Hepatocyte (in vitro differentiated cells): ENCODE measurements around the gene CTF1. TPM values are rescaled to one million over a fixed set of nuclear protein-coding genes. Genes with fewer than 3 reads are reported as not detected.

Experiments
- DNase-seq: peaks from one replicate; pipeline ENCODE4 v3.0.0-alpha.2; 2016; ENCODE audit warnings: low spot score
- H2AFZ ChIP-seq: fragments of 200-600 bp; sonication (generic); 2 replicates; pipeline ENCODE4 v1.6.0; 2016; ENCODE audit warnings: antibody characterized with exemption, mild to moderate bottlenecking
- H3K27ac ChIP-seq: fragments of 200-600 bp; sonication (generic); 2 replicates; pipeline ENCODE4 v1.5.1; 2016; ENCODE audit warnings: mild to moderate bottlenecking
- H3K27me3 ChIP-seq: fragments of 200-600 bp; sonication (generic); 2 replicates; pipeline ENCODE4 v1.6.1; 2016
- H3K36me3 ChIP-seq: fragments of 200-600 bp; sonication (generic); replicated peaks from 2 replicates; pipeline ENCODE4 v1.5.1; 2016; ENCODE audit warnings: low read depth; ENCODE audit not compliant: insufficient read depth
- H3K4me1 ChIP-seq: fragments of 200-600 bp; sonication (generic); 2 replicates; pipeline ENCODE4 v1.5.1; 2016; ENCODE audit warnings: mild to moderate bottlenecking, moderate library complexity; ENCODE audit not compliant: insufficient read depth
- H3K4me2 ChIP-seq: fragments of 200-600 bp; sonication (generic); 2 replicates; pipeline ENCODE4 v1.6.0; 2016
- H3K4me3 ChIP-seq: fragments of 200-600 bp; sonication (generic); 2 replicates; pipeline ENCODE4 v1.5.1; 2016; ENCODE audit warnings: mild to moderate bottlenecking
- H3K79me2 ChIP-seq: fragments of 200-600 bp; sonication (generic); 2 replicates; pipeline ENCODE4 v1.6.0; 2017; ENCODE audit warnings: mild to moderate bottlenecking
- H3K9me2 ChIP-seq: fragments of 200-600 bp; sonication (generic); replicated peaks from 2 replicates; pipeline ENCODE4 v1.6.0; 2017; ENCODE audit warnings: mild to moderate bottlenecking; ENCODE audit not compliant: insufficient read depth
- H3K9me3 ChIP-seq: fragments of 200-600 bp; sonication (generic); 2 replicates; pipeline ENCODE4 v1.5.1; 2016; ENCODE audit warnings: low read depth, mild to moderate bottlenecking
- H4K20me1 ChIP-seq: fragments of 200-600 bp; sonication (generic); 2 replicates; pipeline ENCODE4 v1.6.0; 2016; ENCODE audit warnings: mild to moderate bottlenecking; ENCODE audit not compliant: insufficient read depth, poor library complexity, severe bottlenecking
- CTCF ChIP-seq: fragments of 200-600 bp; sonication (generic); IDR thresholded peaks from 2 replicates; pipeline ENCODE4 v1.5.1; 2016; ENCODE audit warnings: antibody characterized with exemption, mild to moderate bottlenecking; ENCODE audit not compliant: poor library complexity
- EZH2 ChIP-seq: fragments of 200-600 bp; sonication (generic); IDR thresholded peaks from 2 replicates; pipeline ENCODE4 v1.6.1; 2016; ENCODE audit warnings: antibody characterized with exemption, mild to moderate bottlenecking, borderline replicate concordance
- EZH2phosphoT487 ChIP-seq: fragments of 200-600 bp; sonication (generic); IDR thresholded peaks from one replicate; pipeline ENCODE4 v1.6.1; 2018; ENCODE audit warnings: antibody characterized with exemption, mild to moderate bottlenecking, low read depth, moderate library complexity; ENCODE audit not compliant: unreplicated experiment, severe bottlenecking
- WGBS: methylation state at CpG from one replicate; pipeline ENCODE4 v1.1.6; 2016; ENCODE audit warnings: low lambda C conversion rate; ENCODE audit errors: missing lambda C conversion rate; 5-methylcytosine and 5-hydroxymethylcytosine counted together
- polyA plus RNA-seq: library from polyadenylated mRNA; unstranded; fragments of >200 nt; fragmentation: Nextera tagmentation; extraction: Ambion mirVana; gene quantifications from 2 replicates; pipeline ENCODE4 v1.2.1, GENCODE V29; 2016
- total RNA-seq: library from RNA; depleted of rRNA; stranded (reverse); fragments of >200 nt; gene quantifications from 2 replicates; pipeline ENCODE4 v1.2.3, GENCODE V29; 2014

The CTF1 gene
- total and polyA plus RNA-seq, 2 experiments from 2014 or later, result 1.7 to 18.2 TPM

- Histone ChIP-seq H3K79me2 (peaks cover 42% of the 10 kb centered on the region), H3K4me1 (peaks cover 14% of the 10 kb centered on the region), H3K36me3 (no peaks in the 10 kb centered on the region), H3K27me3 (no peaks in the 10 kb centered on the region), H3K4me3 (no peak overlapping the region), H3K9me2 (no peaks in the 10 kb centered on the region), H2AFZ (no peak overlapping the region), H3K4me2 (peak overlapping the region; percentile 78), H4K20me1 (no peaks in the 10 kb centered on the region), H3K9me3 (no peaks in the 10 kb centered on the region), H3K27ac (peak overlapping the region; percentile 98)
- 76% methylated on average over 4 of the region's 5 CpGs for WGBS
- no peak for DNase-seq
- TF ChIP-seq EZH2phosphoT487 (no peak), CTCF (no peak), EZH2 (no peak)
Measured at GRCh38 chr16:30876867-30877266, 19.5 kb upstream of the CTF1 start.

GRCh38 chr16:30882429-30883310, 13.7 kb upstream of the CTF1 start:
- Histone ChIP-seq H4K20me1 (no peaks in the 10 kb centered on the region), H3K27me3 (no peaks in the 10 kb centered on the region), H3K4me3 (no peak overlapping the region), H3K79me2 (peaks cover 18% of the 10 kb centered on the region), H3K9me3 (no peaks in the 10 kb centered on the region), H3K36me3 (no peaks in the 10 kb centered on the region), H3K27ac (no peak overlapping the region), H3K4me2 (no peak overlapping the region), H3K4me1 (no peaks in the 10 kb centered on the region), H2AFZ (no peak overlapping the region), H3K9me2 (no peaks in the 10 kb centered on the region)
- peak; percentile 19 for DNase-seq
- WGBS, result 89% methylated on average over 4 of the region's 4 CpGs
- TF ChIP-seq EZH2 (no peak), EZH2phosphoT487 (no peak), CTCF (no peak)

- TF ChIP-seq EZH2 (no peak), CTCF (no peak), EZH2phosphoT487 (no peak)
- no peaks in the 10 kb centered on the region for H3K27me3 ChIP-seq
- WGBS, result 90% methylated on average over 3 of the region's 3 CpGs
- H3K36me3 ChIP-seq, result no peaks in the 10 kb centered on the region
- H3K4me2 ChIP-seq, result no peak overlapping the region
- no peaks in the 10 kb centered on the region for H4K20me1 ChIP-seq
- no peak overlapping the region for H2AFZ ChIP-seq
- H3K79me2 ChIP-seq, result peaks cover 3% of the 10 kb centered on the region
- H3K9me3 ChIP-seq, result no peaks in the 10 kb centered on the region
- no peaks in the 10 kb centered on the region for H3K4me1 ChIP-seq
- DNase-seq, result no peak
- H3K4me3 ChIP-seq, result no peak overlapping the region
- H3K27ac ChIP-seq, result no peak overlapping the region
- no peaks in the 10 kb centered on the region for H3K9me2 ChIP-seq
Measured at GRCh38 chr16:30884760-30885159, 11.7 kb upstream of the CTF1 start.
